ENCODE data around the gene ELAPOR1. TPM values are rescaled to one million over a fixed set of nuclear protein-coding genes. Genes with fewer than 3 reads are reported as not detected.

The ELAPOR1 gene, protein sequence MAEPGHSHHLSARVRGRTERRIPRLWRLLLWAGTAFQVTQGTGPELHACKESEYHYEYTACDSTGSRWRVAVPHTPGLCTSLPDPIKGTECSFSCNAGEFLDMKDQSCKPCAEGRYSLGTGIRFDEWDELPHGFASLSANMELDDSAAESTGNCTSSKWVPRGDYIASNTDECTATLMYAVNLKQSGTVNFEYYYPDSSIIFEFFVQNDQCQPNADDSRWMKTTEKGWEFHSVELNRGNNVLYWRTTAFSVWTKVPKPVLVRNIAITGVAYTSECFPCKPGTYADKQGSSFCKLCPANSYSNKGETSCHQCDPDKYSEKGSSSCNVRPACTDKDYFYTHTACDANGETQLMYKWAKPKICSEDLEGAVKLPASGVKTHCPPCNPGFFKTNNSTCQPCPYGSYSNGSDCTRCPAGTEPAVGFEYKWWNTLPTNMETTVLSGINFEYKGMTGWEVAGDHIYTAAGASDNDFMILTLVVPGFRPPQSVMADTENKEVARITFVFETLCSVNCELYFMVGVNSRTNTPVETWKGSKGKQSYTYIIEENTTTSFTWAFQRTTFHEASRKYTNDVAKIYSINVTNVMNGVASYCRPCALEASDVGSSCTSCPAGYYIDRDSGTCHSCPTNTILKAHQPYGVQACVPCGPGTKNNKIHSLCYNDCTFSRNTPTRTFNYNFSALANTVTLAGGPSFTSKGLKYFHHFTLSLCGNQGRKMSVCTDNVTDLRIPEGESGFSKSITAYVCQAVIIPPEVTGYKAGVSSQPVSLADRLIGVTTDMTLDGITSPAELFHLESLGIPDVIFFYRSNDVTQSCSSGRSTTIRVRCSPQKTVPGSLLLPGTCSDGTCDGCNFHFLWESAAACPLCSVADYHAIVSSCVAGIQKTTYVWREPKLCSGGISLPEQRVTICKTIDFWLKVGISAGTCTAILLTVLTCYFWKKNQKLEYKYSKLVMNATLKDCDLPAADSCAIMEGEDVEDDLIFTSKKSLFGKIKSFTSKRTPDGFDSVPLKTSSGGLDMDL
- polyA plus RNA-seq (2011; rRNA removed) (1.1 and 2.3 TPM in 2 replicates), polyA minus RNA-seq (2011; rRNA and poly(A)+ RNA removed) (0.77 and 1.1 TPM in 2 replicates)

GRCh38 chr1:109113590-109114341 lies at the start of gene ELAPOR1:
Gene ELAPOR1 (plus strand): TSS chr1:109114115. CDS start chr1:109114184, 69 bp downstream.
- Histone ChIP-seq H3K27me3 (ENCODE audit: control insufficient read depth, insufficient read depth, low read length) (peaks cover 24% of the 10 kb centered on the region), H3K4me3 (ENCODE audit: low read depth, low read length) (peak within 1 kb of the TSS; percentile 37), H3K36me3 (ENCODE audit: control insufficient read depth, insufficient read depth, low read length) (no peaks in the 10 kb centered on the region)
- ChIA-PET CTCF (interaction anchor here (0.9 to 7.7 kb wide), 7 partner anchors 12 to 147 kb away, joined by 3 to 51 read pairs (median 9); partner anchors contain the start of gene TMEM167B), POLR2A (no interaction called here)
- no peak for DNase-seq (ENCODE audit: low read depth)
- TF ChIP-seq, protein P1, sequence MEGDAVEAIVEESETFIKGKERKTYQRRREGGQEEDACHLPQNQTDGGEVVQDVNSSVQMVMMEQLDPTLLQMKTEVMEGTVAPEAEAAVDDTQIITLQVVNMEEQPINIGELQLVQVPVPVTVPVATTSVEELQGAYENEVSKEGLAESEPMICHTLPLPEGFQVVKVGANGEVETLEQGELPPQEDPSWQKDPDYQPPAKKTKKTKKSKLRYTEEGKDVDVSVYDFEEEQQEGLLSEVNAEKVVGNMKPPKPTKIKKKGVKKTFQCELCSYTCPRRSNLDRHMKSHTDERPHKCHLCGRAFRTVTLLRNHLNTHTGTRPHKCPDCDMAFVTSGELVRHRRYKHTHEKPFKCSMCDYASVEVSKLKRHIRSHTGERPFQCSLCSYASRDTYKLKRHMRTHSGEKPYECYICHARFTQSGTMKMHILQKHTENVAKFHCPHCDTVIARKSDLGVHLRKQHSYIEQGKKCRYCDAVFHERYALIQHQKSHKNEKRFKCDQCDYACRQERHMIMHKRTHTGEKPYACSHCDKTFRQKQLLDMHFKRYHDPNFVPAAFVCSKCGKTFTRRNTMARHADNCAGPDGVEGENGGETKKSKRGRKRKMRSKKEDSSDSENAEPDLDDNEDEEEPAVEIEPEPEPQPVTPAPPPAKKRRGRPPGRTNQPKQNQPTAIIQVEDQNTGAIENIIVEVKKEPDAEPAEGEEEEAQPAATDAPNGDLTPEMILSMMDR (IDR thresholded peaks at IDR 0.05; ENCODE audit: insufficient read depth, low read depth, low read length): no peak

DNA sequence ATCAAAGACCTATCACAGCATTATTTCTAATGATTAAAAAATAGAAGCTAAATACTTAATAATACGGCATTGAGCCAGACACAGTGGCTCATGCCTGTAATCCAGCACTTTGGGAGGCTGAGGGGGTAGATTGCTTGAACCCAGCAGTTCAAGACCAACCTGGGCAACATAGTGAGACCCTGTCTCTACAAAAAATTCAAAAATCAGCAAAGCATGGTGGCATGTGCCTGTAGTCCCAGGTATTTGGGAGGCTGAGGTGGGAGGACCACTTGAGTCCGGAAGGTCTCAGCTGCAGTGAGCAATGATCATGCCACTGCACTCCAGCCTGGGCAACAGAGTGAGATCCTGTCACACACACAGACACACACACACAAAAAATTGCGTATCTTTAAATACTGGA lies 48.8 kb upstream of the ELAPOR1 start:
- H3K36me3 ChIP-seq (ENCODE audit: control insufficient read depth, insufficient read depth, low read length): peaks cover 6% of the 10 kb centered on the region
- no peak for DNase-seq (ENCODE audit: low read depth)
- CTCF ChIA-PET: interaction anchor here (0.9 kb wide), 1 partner anchor 35 kb away, joined by 3 read pairs; no protein-coding TSS in a partner anchor
- TF ChIP-seq, protein P1 (IDR thresholded peaks at IDR 0.05; ENCODE audit: insufficient read depth, low read depth, low read length): no peak
- no peak overlapping the region for H3K4me3 ChIP-seq (ENCODE audit: low read depth, low read length)
- POLR2A ChIA-PET: no interaction called here
- no peaks in the 10 kb centered on the region for H3K27me3 ChIP-seq (ENCODE audit: control insufficient read depth, insufficient read depth, low read length)

DNA sequence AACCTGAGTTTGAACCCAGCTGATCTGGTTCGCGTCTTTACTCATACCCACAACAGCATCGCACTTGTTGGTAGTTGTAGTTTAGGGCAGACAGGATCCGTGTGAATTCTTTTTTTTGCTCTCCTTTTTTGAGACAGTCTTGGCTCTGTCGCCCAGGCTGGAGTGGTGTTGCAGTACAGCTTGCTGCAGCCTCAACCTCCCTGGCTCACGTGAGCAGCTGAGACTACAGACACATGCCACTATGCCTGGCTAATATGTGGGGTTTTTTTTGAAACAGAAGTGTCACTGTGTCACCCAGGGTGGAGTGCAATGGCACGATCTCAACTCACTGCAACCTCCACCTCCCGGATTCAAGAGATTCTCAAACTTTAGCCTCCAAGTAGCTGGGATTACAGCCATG lies 46.0 kb upstream of the ELAPOR1 start:
- Histone ChIP-seq H3K4me3 (ENCODE audit: low read depth, low read length) (no peak overlapping the region), H3K36me3 (ENCODE audit: control insufficient read depth, insufficient read depth, low read length) (peaks cover 6% of the 10 kb centered on the region), H3K27me3 (ENCODE audit: control insufficient read depth, insufficient read depth, low read length) (no peaks in the 10 kb centered on the region)
- ChIA-PET CTCF (interaction anchor here (1.2 to 1.4 kb wide), 2 partner anchors 32 to 44 kb away, joined by 3 read pairs; a partner anchor contains a TSS), POLR2A (no interaction called here)
- no peak for DNase-seq (ENCODE audit: low read depth)
- TF ChIP-seq, protein P1 (IDR thresholded peaks at IDR 0.05; ENCODE audit: insufficient read depth, low read depth, low read length): no peak

DNA sequence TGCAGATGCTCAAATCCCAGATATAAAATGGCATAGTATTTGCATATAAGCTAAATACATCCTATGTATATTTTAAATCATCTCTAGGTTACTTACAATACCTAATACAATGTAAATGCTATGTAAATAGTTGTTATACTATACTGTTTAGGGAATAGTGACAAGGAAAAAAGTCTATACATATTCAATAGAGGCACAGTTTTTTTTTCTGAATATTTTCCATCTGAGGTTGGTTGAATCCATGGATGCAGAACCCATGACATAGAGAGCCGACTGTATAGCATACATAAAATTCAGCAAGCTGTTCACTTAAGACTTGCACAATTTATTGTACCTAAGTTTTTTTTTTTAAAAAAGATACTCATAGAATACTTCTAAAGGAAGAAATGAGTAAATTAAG lies 44.6 kb upstream of the ELAPOR1 start:
- H3K36me3 ChIP-seq (ENCODE audit: control insufficient read depth, insufficient read depth, low read length): peaks cover 6% of the 10 kb centered on the region
- TF ChIP-seq, protein P1 (IDR thresholded peaks at IDR 0.05; ENCODE audit: insufficient read depth, low read depth, low read length): no peak
- no peak overlapping the region for H3K4me3 ChIP-seq (ENCODE audit: low read depth, low read length)
- H3K27me3 ChIP-seq (ENCODE audit: control insufficient read depth, insufficient read depth, low read length): no peaks in the 10 kb centered on the region
- no peak for DNase-seq (ENCODE audit: low read depth)
- CTCF ChIA-PET: interaction anchor here (0.6 kb wide), 2 partner anchors 41 to 181 kb away, joined by 3 to 4 read pairs; no protein-coding TSS in a partner anchor
- POLR2A ChIA-PET: no interaction called here

Data from BJ (cell line).